D721Med (cell line): ENCODE measurements around the gene DYSF.

Source experiments
- DNase-seq: peaks from one replicate; pipeline ENCODE4 v3.0.0; 2011; ENCODE audit warnings: low spot score; ENCODE audit not compliant: insufficient read length
- FAIRE-seq: peaks from 2 replicates; lab custom pipeline; 2011; peaks lifted over from hg19 to GRCh38; lab: Jason Lieb, UNC
- CTCF ChIP-seq: IDR thresholded peaks from 2 replicates; pipeline ENCODE4 v1.5.1; 2012; ENCODE audit warnings: mild to moderate bottlenecking, control low read depth; ENCODE audit not compliant: insufficient read depth; ENCODE audit errors: missing control alignments

The DYSF gene

GRCh38 chr2:71516253-71516888 is 63.0 kb downstream of the DYSF start:
- TF ChIP-seq CTCF, result no peak
- no peak for DNase-seq
- FAIRE-seq, result no peak

- DNase-seq (no peak), FAIRE-seq (no peak)
- TF ChIP-seq CTCF, result no peak
These were observed 64.5 kb downstream of the DYSF start for GRCh38 chr2:71517851-71518250.

GRCh38 chr2:71521436-71521950 is 68.1 kb downstream of the DYSF start:
- no peak for TF ChIP-seq CTCF
- no peak for DNase-seq
- FAIRE-seq, result no peak

DNA sequence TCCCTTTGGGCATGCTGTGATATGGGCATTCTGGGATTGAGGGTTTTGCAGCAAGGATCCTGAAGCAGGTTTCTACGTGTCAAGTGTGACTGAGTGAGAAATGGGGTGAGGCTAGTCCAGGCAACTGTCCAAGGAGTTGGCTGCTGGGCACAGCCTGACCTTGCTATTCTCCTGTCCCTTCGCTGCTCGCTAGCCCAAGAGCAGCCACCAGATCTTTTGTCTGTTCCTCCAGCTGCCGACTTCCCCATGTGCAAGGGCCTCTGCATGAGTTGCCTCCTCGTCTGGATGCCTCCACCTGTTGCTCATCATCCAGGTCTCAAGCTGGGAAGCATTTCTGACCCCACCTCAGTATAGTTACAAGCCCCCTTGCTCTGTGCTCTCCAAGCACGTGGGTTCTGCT is 71.1 kb downstream of the DYSF start:
- no peak for FAIRE-seq
- TF ChIP-seq CTCF, result no peak
- no peak for DNase-seq

GRCh38 chr2:71526141-71526540 is 72.8 kb downstream of the DYSF start:
- no peak for FAIRE-seq
- no peak for TF ChIP-seq CTCF

GRCh38 chr2:71526975-71527374 is 73.6 kb downstream of the DYSF start:
- FAIRE-seq (no peak), DNase-seq (no peak)
- TF ChIP-seq CTCF, result no peak

More at GRCh38 chr2:71526141-71526540, 72.8 kb downstream of the DYSF start:
- DNase-seq, result no peak

GRCh38 chr2:71528131-71528591 is 74.8 kb downstream of the DYSF start:
- FAIRE-seq (no peak), DNase-seq (no peak)
- no peak for TF ChIP-seq CTCF
